Muscle layer of colon (tissue), 2 donors: ENCODE data around the gene SORBS1.

ENCODE experiments used
- H3K27ac ChIP-seq: one replicate; pipeline ENCODE4 v1.7.0; 2013; ENCODE audit warnings: low read depth, mild to moderate bottlenecking, low read length, moderate library complexity
- H3K27me3 ChIP-seq, 2 donors: one replicate each; pipeline ENCODE4 v1.7.0; 2013; ENCODE audit warnings: low read length in 2 of 2, mild to moderate bottlenecking in 2 of 2; ENCODE audit not compliant: insufficient read depth in 2 of 2, control insufficient read depth in 1 of 2
- H3K36me3 ChIP-seq: one replicate; pipeline ENCODE4 v1.7.0; 2013; ENCODE audit warnings: mild to moderate bottlenecking, low read length; ENCODE audit not compliant: insufficient read depth
- H3K4me1 ChIP-seq: one replicate; pipeline ENCODE4 v1.7.0; 2013; ENCODE audit warnings: mild to moderate bottlenecking, low read length; ENCODE audit not compliant: insufficient read depth
- H3K4me3 ChIP-seq, 2 donors: one replicate each; pipeline ENCODE4 v1.7.0; 2013; ENCODE audit warnings: low read length in 2 of 2, low read depth in 1 of 2, mild to moderate bottlenecking in 1 of 2, moderate library complexity in 1 of 2
- H3K9ac ChIP-seq: one replicate; pipeline ENCODE4 v1.7.0; 2013; ENCODE audit warnings: low read length
- H3K9me3 ChIP-seq: one replicate; pipeline ENCODE4 v1.7.0; 2013; ENCODE audit warnings: mild to moderate bottlenecking, low read length
- donor health status: abdominal sarcoma.
- donor health status: Adenocarcinoma of cecum.

Gene SORBS1

GRCh38 chr10:95508730-95509129, 52.4 kb downstream of the SORBS1 start:
- Histone ChIP-seq H3K27ac (peak overlapping the region; percentile 46), H3K9me3 (no peaks in the 10 kb centered on the region), H3K9ac (no peak overlapping the region), H3K4me3 (peak overlapping the region in 1 of 2 donors; percentile 12), H3K27me3 (no peaks in the 10 kb centered on the region), H3K36me3 (peaks cover 5% of the 10 kb centered on the region), H3K4me1 (peaks cover 91% of the 10 kb centered on the region)

- Histone ChIP-seq H3K9ac (peak overlapping the region; percentile 12), H3K27ac (peak overlapping the region; percentile 84), H3K27me3 (no peaks in the 10 kb centered on the region), H3K4me3 (no peak overlapping the region), H3K36me3 (peaks cover 6% of the 10 kb centered on the region), H3K9me3 (no peaks in the 10 kb centered on the region), H3K4me1 (peaks cover 91% of the 10 kb centered on the region)
Observed at GRCh38 chr10:95506056-95506737, 55.0 kb downstream of the SORBS1 start.

- Histone ChIP-seq H3K27ac (peak overlapping the region; percentile 84), H3K36me3 (peaks cover 11% of the 10 kb centered on the region), H3K4me1 (peaks cover 92% of the 10 kb centered on the region)
Observed at GRCh38 chr10:95505641-95506040, 55.5 kb downstream of the SORBS1 start.

GRCh38 chr10:95505084-95505610, 56.0 kb downstream of the SORBS1 start:
- peak overlapping the region; percentile 84 for H3K27ac ChIP-seq
- H3K27me3 ChIP-seq, result no peaks in the 10 kb centered on the region

More at GRCh38 chr10:95505641-95506040, 55.5 kb downstream of the SORBS1 start:
- no peak overlapping the region for H3K4me3 ChIP-seq
- peak overlapping the region; percentile 37 for H3K9ac ChIP-seq
- no peaks in the 10 kb centered on the region for H3K9me3 ChIP-seq
- no peaks in the 10 kb centered on the region for H3K27me3 ChIP-seq

GRCh38 chr10:95504246-95504691, 56.9 kb downstream of the SORBS1 start:
- peaks cover 11% of the 10 kb centered on the region for H3K36me3 ChIP-seq
- peak overlapping the region; percentile 84 for H3K27ac ChIP-seq
- H3K4me3 ChIP-seq, result no peak overlapping the region
- no peaks in the 10 kb centered on the region for H3K9me3 ChIP-seq
- no peaks in the 10 kb centered on the region for H3K27me3 ChIP-seq
- H3K9ac ChIP-seq, result no peak overlapping the region
- H3K4me1 ChIP-seq, result peaks cover 99% of the 10 kb centered on the region

More at GRCh38 chr10:95505084-95505610, 56.0 kb downstream of the SORBS1 start:
- H3K9me3 ChIP-seq, result no peaks in the 10 kb centered on the region
- H3K4me3 ChIP-seq, result no peak overlapping the region
- H3K4me1 ChIP-seq, result peaks cover 96% of the 10 kb centered on the region
- H3K36me3 ChIP-seq, result peaks cover 11% of the 10 kb centered on the region
- peak overlapping the region; percentile 37 for H3K9ac ChIP-seq

GRCh38 chr10:95503526-95503925, 57.6 kb downstream of the SORBS1 start:
- Histone ChIP-seq H3K4me3 (no peak overlapping the region), H3K27ac (peak overlapping the region; percentile 79), H3K4me1 (peaks cover 98% of the 10 kb centered on the region), H3K9ac (peak overlapping the region; percentile 41), H3K36me3 (peaks cover 11% of the 10 kb centered on the region), H3K27me3 (no peaks in the 10 kb centered on the region), H3K9me3 (no peaks in the 10 kb centered on the region)

GRCh38 chr10:95503001-95503400, 58.2 kb downstream of the SORBS1 start:
- Histone ChIP-seq H3K27me3 (no peaks in the 10 kb centered on the region), H3K9ac (peak overlapping the region; percentile 41), H3K36me3 (peaks cover 11% of the 10 kb centered on the region), H3K4me1 (peaks cover 98% of the 10 kb centered on the region), H3K9me3 (no peaks in the 10 kb centered on the region), H3K27ac (peak overlapping the region; percentile 79), H3K4me3 (peak overlapping the region in 1 of 2 donors; percentile 11)

- peak overlapping the region; percentile 41 for H3K9ac ChIP-seq
- H3K36me3 ChIP-seq, result peaks cover 11% of the 10 kb centered on the region
- H3K4me1 ChIP-seq, result peaks cover 98% of the 10 kb centered on the region
- H3K4me3 ChIP-seq, result peak overlapping the region in 1 of 2 donors; percentile 11
- H3K27ac ChIP-seq, result peak overlapping the region; percentile 79
- H3K9me3 ChIP-seq, result no peaks in the 10 kb centered on the region
- H3K27me3 ChIP-seq, result no peaks in the 10 kb centered on the region
Observed at GRCh38 chr10:95502377-95502776, 58.8 kb downstream of the SORBS1 start.

GRCh38 chr10:95501203-95502094, 59.7 kb downstream of the SORBS1 start:
- Histone ChIP-seq H3K4me1 (peaks cover 97% of the 10 kb centered on the region), H3K27ac (peak overlapping the region; percentile 79), H3K9me3 (no peaks in the 10 kb centered on the region), H3K4me3 (peak overlapping the region in 1 of 2 donors; percentile 13), H3K36me3 (peaks cover 11% of the 10 kb centered on the region), H3K27me3 (no peaks in the 10 kb centered on the region), H3K9ac (peak overlapping the region; percentile 23)

- H3K36me3 ChIP-seq, result peaks cover 11% of the 10 kb centered on the region
- peak overlapping the region; percentile 23 for H3K9ac ChIP-seq
- H3K4me3 ChIP-seq, result no peak overlapping the region
- peaks cover 93% of the 10 kb centered on the region for H3K4me1 ChIP-seq
- no peaks in the 10 kb centered on the region for H3K27me3 ChIP-seq
- H3K9me3 ChIP-seq, result no peaks in the 10 kb centered on the region
- H3K27ac ChIP-seq, result peak overlapping the region; percentile 79
Observed at GRCh38 chr10:95500649-95501048, 60.5 kb downstream of the SORBS1 start.

- Histone ChIP-seq H3K9me3 (no peaks in the 10 kb centered on the region), H3K36me3 (peaks cover 11% of the 10 kb centered on the region), H3K27me3 (no peaks in the 10 kb centered on the region), H3K9ac (no peak overlapping the region), H3K4me3 (no peak overlapping the region), H3K27ac (peak overlapping the region; percentile 79), H3K4me1 (peaks cover 90% of the 10 kb centered on the region)
Observed at GRCh38 chr10:95500097-95500496, 61.1 kb downstream of the SORBS1 start.
